Esophagus muscularis mucosa (tissue), 3 donors: ENCODE measurements around the gene COG2.

Experiments used
- CTCF ChIP-seq, 3 experiments: fragments of 200-600 bp in 2 of 3; fragments of 450-650 bp in 1 of 3; sonication (generic) in 2 of 3; IDR thresholded peaks; one replicate each; pipeline ENCODE4 v1.5.1; 2017 to 2019; ENCODE audit warnings: antibody characterized with exemption in 3 of 3, mild to moderate bottlenecking in 2 of 3, moderate library complexity in 1 of 3
- POLR2AphosphoS5 ChIP-seq, 2 donors: sonication (generic); formaldehyde crosslinking; IDR thresholded peaks; one replicate each; pipeline ENCODE4 v1.6.1; 2017; ENCODE audit warnings: antibody characterized with exemption in 2 of 2

GRCh38 chr1:230682882-230683610 lies 40.8 kb downstream of the COG2 start:
- TF ChIP-seq CTCF (IDR thresholded peaks at IDR 0.05): no peak
- no peak for TF ChIP-seq POLR2AphosphoS5 (IDR thresholded peaks at IDR 0.05)
